ENCODE data around the gene AGAP1.
A peak's percentile ranks its signal among the peaks of the same experiment; 100 is the strongest.

AGAP1 gene

GRCh38 chr2:235570966-235571692, 77.3 kb downstream of the AGAP1 start:
- no peak for DNase-seq

GRCh38 chr2:235572592-235572991, 78.7 kb downstream of the AGAP1 start:
- DNase-seq = no peak

GRCh38 chr2:235573331-235574221, 79.7 kb downstream of the AGAP1 start:
- no peak for DNase-seq

GRCh38 chr2:235575431-235575830, 81.6 kb downstream of the AGAP1 start:
- DNase-seq = no peak

GRCh38 chr2:235575904-235576303, 82.1 kb downstream of the AGAP1 start:
- no peak for DNase-seq

- no peak for DNase-seq
These were observed 82.6 kb downstream of the AGAP1 start for GRCh38 chr2:235576337-235576910.

- peak; percentile 82 for DNase-seq
These were observed 83.8 kb downstream of the AGAP1 start for GRCh38 chr2:235577404-235578330.

GRCh38 chr2:235579128-235579527, 85.3 kb downstream of the AGAP1 start:
- DNase-seq = no peak

- no peak for DNase-seq
These were observed 86.7 kb downstream of the AGAP1 start for GRCh38 chr2:235580426-235581157.

GRCh38 chr2:235582081-235582686, 88.3 kb downstream of the AGAP1 start:
- no peak for DNase-seq

GRCh38 chr2:235582729-235583128, 88.9 kb downstream of the AGAP1 start:
- DNase-seq = no peak

- no peak for DNase-seq
These were observed 89.3 kb downstream of the AGAP1 start for GRCh38 chr2:235583144-235583543.

- DNase-seq = no peak
These were observed 90.2 kb downstream of the AGAP1 start for GRCh38 chr2:235583925-235584637.

GRCh38 chr2:235584638-235585007, 90.8 kb downstream of the AGAP1 start:
- no peak for DNase-seq

GRCh38 chr2:235587202-235587601, 93.4 kb downstream of the AGAP1 start:
- no peak for DNase-seq

GRCh38 chr2:235588750-235589149, 94.9 kb downstream of the AGAP1 start:
- DNase-seq = no peak

- no peak for DNase-seq
These were observed 97.4 kb downstream of the AGAP1 start for GRCh38 chr2:235591231-235591730.

GRCh38 chr2:235591921-235592320, 98.1 kb downstream of the AGAP1 start:
- no peak for DNase-seq

- no peak for DNase-seq
These were observed 98.6 kb downstream of the AGAP1 start for GRCh38 chr2:235592430-235592829.

- no peak for DNase-seq
These were observed 99.0 kb downstream of the AGAP1 start for GRCh38 chr2:235592836-235593235.

- peak; percentile 76 for DNase-seq
These were observed 100.2 kb downstream of the AGAP1 start for GRCh38 chr2:235594041-235594440.
